Lower leg skin (tissue), 4 donors: ENCODE results near the gene TMEM217. TPM values are rescaled to one million over a fixed set of nuclear protein-coding genes. Genes with fewer than 3 reads are reported as not detected.

Source experiments
- DNase-seq, 2 donors: peaks; one replicate each; pipeline ENCODE4 v3.0.0-alpha.2; 2019; ENCODE audit warnings: low spot score in 2 of 2
- H3K4me3 ChIP-seq: fragments of 200-600 bp; sonication (generic); 2 replicates; pipeline ENCODE4 v1.5.1; 2017; ENCODE audit warnings: mild to moderate bottlenecking, low read depth; ENCODE audit not compliant: poor library complexity, severe bottlenecking
- POLR2A ChIP-seq, 2 donors: fragments of 450-650 bp; IDR thresholded peaks; one replicate each; pipeline ENCODE4 v1.6.1; 2016 to 2017; ENCODE audit warnings: antibody characterized with exemption in 2 of 2, mild to moderate bottlenecking in 1 of 2, moderate library complexity in 1 of 2
- WGBS, 2 donors: methylation state at CpG; one replicate each; pipeline ENCODE4 v1.1.5; 2018; 5-methylcytosine and 5-hydroxymethylcytosine counted together
- intact Hi-C: fragments of 100-400 bp; cut with DNase I; formaldehyde crosslinking; loops from one replicate; pipeline ENCODE4 v1.15.0; 2023; ENCODE audit warnings: low total_unique reads
- total RNA-seq, 4 donors: library from RNA; depleted of rRNA; stranded (reverse); fragments of >200 nt; gene quantifications; one replicate each; pipeline ENCODE4 v1.1.0, GENCODE V29; 2016
- TF ChIP-seq, protein P1 (sequence below), 3 donors: fragments of 450-650 bp; IDR thresholded peaks; one replicate each; pipeline ENCODE4 v1.5.1; 2016; ENCODE audit warnings: antibody characterized with exemption in 3 of 3, mild to moderate bottlenecking in 3 of 3, moderate library complexity in 2 of 3

The TMEM217 gene
- total RNA-seq, 4 donors from 2014 or later = 0.46 to 2.3 (median 1.0) TPM

DNA sequence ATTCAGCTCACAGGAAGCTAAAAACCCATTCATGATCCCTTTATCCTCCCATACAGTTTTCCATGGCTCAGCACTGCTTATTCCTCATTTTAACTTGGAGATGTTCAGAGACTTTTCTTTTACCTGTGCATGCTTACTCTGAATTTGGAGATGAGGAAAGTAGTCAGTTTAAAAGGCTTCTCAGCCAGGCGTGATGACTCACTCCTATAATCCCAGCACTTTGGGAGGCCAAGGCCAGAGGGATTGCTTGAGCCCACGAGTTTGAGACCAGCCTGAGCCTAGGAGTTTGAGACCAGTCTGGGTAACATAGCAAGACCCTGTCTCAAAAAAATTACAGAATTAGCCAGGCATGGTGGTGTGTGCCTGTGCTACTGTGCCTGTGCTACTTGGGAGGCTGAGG, 30.3 kb upstream of the TMEM217 start:
- no peak for DNase-seq
- intact Hi-C loops = no loop called here
- no peak overlapping the region for H3K4me3 ChIP-seq
- TF ChIP-seq POLR2A (IDR thresholded peaks at IDR 0.05) = no peak
- TF ChIP-seq, protein P1, sequence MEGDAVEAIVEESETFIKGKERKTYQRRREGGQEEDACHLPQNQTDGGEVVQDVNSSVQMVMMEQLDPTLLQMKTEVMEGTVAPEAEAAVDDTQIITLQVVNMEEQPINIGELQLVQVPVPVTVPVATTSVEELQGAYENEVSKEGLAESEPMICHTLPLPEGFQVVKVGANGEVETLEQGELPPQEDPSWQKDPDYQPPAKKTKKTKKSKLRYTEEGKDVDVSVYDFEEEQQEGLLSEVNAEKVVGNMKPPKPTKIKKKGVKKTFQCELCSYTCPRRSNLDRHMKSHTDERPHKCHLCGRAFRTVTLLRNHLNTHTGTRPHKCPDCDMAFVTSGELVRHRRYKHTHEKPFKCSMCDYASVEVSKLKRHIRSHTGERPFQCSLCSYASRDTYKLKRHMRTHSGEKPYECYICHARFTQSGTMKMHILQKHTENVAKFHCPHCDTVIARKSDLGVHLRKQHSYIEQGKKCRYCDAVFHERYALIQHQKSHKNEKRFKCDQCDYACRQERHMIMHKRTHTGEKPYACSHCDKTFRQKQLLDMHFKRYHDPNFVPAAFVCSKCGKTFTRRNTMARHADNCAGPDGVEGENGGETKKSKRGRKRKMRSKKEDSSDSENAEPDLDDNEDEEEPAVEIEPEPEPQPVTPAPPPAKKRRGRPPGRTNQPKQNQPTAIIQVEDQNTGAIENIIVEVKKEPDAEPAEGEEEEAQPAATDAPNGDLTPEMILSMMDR (IDR thresholded peaks at IDR 0.05) = no peak
- WGBS, 2 donors = 73 to 97% methylated on average over 2 of the region's 2 CpGs

DNA sequence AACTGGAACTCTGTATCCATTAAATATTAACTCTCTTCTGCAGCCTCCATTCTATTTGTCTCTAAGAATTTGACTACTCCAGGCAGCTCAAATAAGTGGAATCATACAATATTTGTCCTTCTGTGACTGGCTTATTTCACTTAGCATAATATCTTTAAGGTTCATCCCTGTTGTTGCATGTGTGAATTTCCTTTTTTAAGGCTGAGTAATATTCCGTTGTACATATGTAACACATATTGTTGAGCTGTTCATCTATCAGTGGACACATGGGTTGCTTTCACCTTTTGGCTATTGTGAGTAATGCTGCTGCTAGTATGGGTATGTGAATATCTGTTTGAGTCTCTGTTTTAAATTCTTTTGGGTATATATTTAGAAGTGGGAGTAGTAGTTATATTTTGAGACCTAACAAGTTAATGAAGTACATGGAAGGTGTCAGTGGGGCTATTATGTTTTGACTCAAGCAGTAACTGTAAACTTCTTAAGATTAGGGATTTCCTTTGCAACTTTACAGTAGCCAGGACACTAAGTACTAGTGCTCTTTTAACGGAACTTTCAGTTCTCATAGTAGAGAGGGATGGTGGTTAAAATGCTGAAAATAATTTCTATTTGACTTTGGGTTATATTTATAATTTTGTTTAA, 29.7 kb upstream of the TMEM217 start:
- WGBS, 2 donors = 95 to 96% methylated on average over 2 of the region's 2 CpGs
- no peak for DNase-seq

DNA sequence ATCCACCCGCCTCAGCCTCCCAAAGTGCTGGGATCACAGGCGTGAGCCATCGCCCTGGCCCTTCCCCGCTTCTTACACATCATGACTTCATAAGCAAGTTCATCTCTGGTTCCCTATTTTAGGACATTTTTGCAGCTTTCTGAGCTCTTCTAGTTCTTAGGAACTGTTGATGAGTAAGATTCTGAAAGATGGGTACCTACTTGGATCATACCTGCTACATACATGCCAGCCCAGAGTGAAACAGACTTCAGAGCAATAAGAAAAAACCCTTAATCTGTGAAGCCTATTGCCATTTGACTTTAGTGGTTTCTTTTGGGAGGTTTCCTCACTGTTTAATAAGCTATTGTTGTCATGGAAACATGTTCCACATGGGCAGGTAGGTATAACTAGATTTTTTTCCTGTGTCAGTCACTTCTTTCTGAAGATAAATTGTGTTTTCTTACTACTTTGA, 27.9 kb upstream of the TMEM217 start:
- TF ChIP-seq, protein P1 (IDR thresholded peaks at IDR 0.05) = no peak
- TF ChIP-seq POLR2A (IDR thresholded peaks at IDR 0.05) = no peak
- H3K4me3 ChIP-seq = no peak overlapping the region
- DNase-seq = no peak
- WGBS, 2 donors = 97 to 98% methylated on average over 4 of the region's 4 CpGs
- intact Hi-C loops = no loop called here

More for the DNA sequence above, 29.7 kb upstream of the TMEM217 start:
- no peak overlapping the region for H3K4me3 ChIP-seq
- TF ChIP-seq, protein P1 (IDR thresholded peaks at IDR 0.05) = no peak
- TF ChIP-seq POLR2A (IDR thresholded peaks at IDR 0.05) = no peak
- intact Hi-C loops = no loop called here

DNA sequence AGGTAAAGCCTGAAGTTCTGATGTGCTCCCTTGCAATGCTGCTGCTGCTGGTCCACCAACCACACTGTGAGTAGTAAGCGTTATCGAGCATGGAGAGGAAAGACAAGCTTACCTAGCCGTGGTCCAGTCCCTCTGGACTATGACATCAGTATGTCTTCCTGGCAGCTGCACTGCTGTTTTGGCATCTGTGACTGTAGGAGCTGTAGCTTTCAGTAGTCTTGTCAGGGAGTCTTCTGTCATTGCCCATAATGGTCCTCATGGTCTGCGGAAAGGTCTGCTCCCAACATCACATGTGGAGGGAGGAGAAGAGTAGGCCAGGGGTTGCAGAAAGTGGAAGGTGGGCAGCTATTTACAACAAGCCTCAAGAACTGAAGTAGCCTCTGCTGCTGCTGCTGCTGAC, 26.8 kb upstream of the TMEM217 start:
- no peak overlapping the region for H3K4me3 ChIP-seq
- TF ChIP-seq, protein P1 (IDR thresholded peaks at IDR 0.05) = no peak
- no peak for TF ChIP-seq POLR2A (IDR thresholded peaks at IDR 0.05)
- 93% methylated on average over 4 of the region's 4 CpGs for WGBS, 2 donors
- intact Hi-C loops = no loop called here
- DNase-seq = no peak

DNA sequence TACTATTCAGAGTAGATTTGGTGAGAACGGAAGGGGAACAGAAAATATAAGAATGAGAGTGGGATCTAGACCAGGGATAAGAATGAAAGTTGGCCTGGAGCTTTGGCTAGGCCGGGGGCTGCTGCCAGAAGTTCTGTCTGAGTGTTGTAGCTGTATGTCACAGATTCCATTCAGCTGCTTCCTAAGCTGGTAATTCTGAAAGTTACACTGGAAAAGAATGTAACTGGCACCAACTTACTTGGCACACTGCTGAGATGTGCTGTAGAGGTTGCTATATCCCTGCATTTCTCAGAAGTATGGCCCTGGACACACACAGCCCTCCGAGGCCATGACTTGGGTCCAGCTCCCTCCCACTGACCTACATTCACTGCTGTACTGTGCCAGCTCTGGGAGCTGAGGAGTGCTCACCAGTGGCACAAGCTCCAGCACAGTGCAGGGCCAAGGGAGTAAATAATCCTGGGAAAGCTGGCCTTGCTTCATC, 25.8 kb upstream of the TMEM217 start:
- no peak for DNase-seq
- 49 to 58% methylated on average over 3 of the region's 3 CpGs for whole genome bisulfite sequencing, 2 donors
- TF ChIP-seq, protein P1 (IDR thresholded peaks at IDR 0.05) = no peak
- TF ChIP-seq POLR2A (IDR thresholded peaks at IDR 0.05) = no peak
- intact Hi-C loops = no loop called here
- no peak overlapping the region for H3K4me3 ChIP-seq

DNA sequence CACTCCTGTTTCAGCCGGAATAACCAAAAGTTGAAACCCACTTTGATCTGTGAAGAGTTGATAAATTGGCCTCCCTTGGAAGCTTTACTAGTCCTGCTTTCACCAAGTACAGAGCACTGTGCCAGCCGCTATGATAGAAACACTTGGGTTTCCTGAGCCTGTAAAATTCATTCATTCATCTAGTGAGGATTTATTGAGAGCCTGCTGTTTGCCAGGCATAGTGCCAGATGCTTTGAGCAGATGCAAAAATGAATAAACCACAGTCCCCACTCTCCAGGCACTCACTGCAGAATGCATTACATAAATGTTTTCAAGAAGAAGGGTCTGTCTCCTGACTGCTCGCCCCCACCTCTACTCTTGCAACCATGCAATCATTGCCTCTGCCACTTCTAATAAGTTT, 25.3 kb upstream of the TMEM217 start:
- 57 to 83% methylated on average over 3 of the region's 3 CpGs for WGBS, 2 donors
- no peak for DNase-seq
- intact Hi-C loops = no loop called here
- no peak overlapping the region for H3K4me3 ChIP-seq
- TF ChIP-seq, protein P1 (IDR thresholded peaks at IDR 0.05) = no peak
- no peak for TF ChIP-seq POLR2A (IDR thresholded peaks at IDR 0.05)
